ENCODE data around the gene TCHP.

- no peak for TF ChIP-seq ZNF331 (CRISPR knock-in tag; IDR thresholded peaks at IDR 0.05; ENCODE audit: low read depth)
- no peak for TF ChIP-seq CTCF (conservative IDR thresholded peaks at IDR 0.05; ENCODE audit: low read depth in 2 of 2)
- no peak for TF ChIP-seq POLR2AphosphoS5 (IDR thresholded peaks at IDR 0.05; ENCODE audit: low read depth)
- TF ChIP-seq EZH2 (IDR thresholded peaks at IDR 0.05; ENCODE audit: low read depth, unreplicated experiment): no peak
- TF ChIP-seq STAT1 (IDR thresholded peaks at IDR 0.05; ENCODE audit: unreplicated experiment): no peak
- TF ChIP-seq NANOG (IDR thresholded peaks at IDR 0.05; ENCODE audit: borderline replicate concordance): no peak
- no peak for TF ChIP-seq ZNF114 (CRISPR knock-in tag; IDR thresholded peaks at IDR 0.05)
- TF ChIP-seq JUNB (IDR thresholded peaks at IDR 0.05; ENCODE audit: unreplicated experiment): no peak
- TF ChIP-seq EZH2phosphoT487 (IDR thresholded peaks at IDR 0.05; ENCODE audit: unreplicated experiment): no peak
These were observed 63.3 kb downstream of the TCHP start for GRCh38 chr12:109963330-109963729.
